OCI-LY1 (cell line): ENCODE measurements around the gene EBF3.

Source experiments
- H2AFZ ChIP-seq: fragments of 200-600 bp; sonication (generic), shearing (Covaris generic); 2 replicates; pipeline ENCODE4 v1.6.0; 2014; ENCODE audit warnings: antibody characterized with exemption, mild to moderate bottlenecking, low read length
- H3F3A ChIP-seq: fragments of 200-600 bp; sonication (generic), shearing (Covaris generic); 2 replicates; pipeline ENCODE4 v1.6.0; 2014; ENCODE audit warnings: mild to moderate bottlenecking, antibody characterized with exemption, low read length, moderate library complexity; ENCODE audit not compliant: insufficient read depth
- H3K27ac ChIP-seq: fragments of 200-600 bp; sonication (generic); 2 replicates; pipeline ENCODE4 v1.5.1; 2014; ENCODE audit warnings: low read length, mixed run types, mild to moderate bottlenecking, low read depth; ENCODE audit not compliant: poor library complexity, severe bottlenecking
- H3K27me3 ChIP-seq: fragments of 200-600 bp; sonication (generic); 2 replicates; pipeline ENCODE4 v1.6.0; 2014; ENCODE audit warnings: antibody characterized with exemption, mild to moderate bottlenecking, low read length, moderate library complexity; ENCODE audit not compliant: insufficient read depth
- H3K36me3 ChIP-seq: fragments of 200-600 bp; sonication (generic); 2 replicates; pipeline ENCODE4 v1.6.1; 2014; ENCODE audit warnings: mild to moderate bottlenecking, antibody characterized with exemption, low read length, moderate library complexity, mixed read lengths; ENCODE audit not compliant: insufficient read depth
- H3K4me1 ChIP-seq: fragments of 200-600 bp; sonication (generic); 2 replicates; pipeline ENCODE4 v1.5.1; 2014; ENCODE audit warnings: mild to moderate bottlenecking, low read length, moderate library complexity; ENCODE audit not compliant: insufficient read depth, severe bottlenecking
- H3K4me2 ChIP-seq: fragments of 200-600 bp; sonication (generic), shearing (Covaris generic); 2 replicates; pipeline ENCODE4 v1.6.1; 2014; ENCODE audit warnings: low read length
- H3K4me3 ChIP-seq: fragments of 200-600 bp; sonication (generic); 2 replicates; pipeline ENCODE4 v1.5.1; 2014; ENCODE audit warnings: low read length, low read depth, mild to moderate bottlenecking, mixed read lengths; ENCODE audit not compliant: poor library complexity, severe bottlenecking
- H3K79me2 ChIP-seq: fragments of 200-600 bp; shearing (Covaris generic); 2 replicates; pipeline ENCODE4 v1.6.1; 2016; ENCODE audit warnings: mixed run types, low read length, mixed read lengths; ENCODE audit not compliant: insufficient read depth
- H3K9ac ChIP-seq: fragments of 200-600 bp; sonication (generic), shearing (Covaris generic); 2 replicates; pipeline ENCODE4 v1.6.1; 2014; ENCODE audit warnings: mild to moderate bottlenecking, low read length, mixed read lengths
- H3K9me2 ChIP-seq: fragments of 200-600 bp; sonication (generic), shearing (Covaris generic); 2 replicates; pipeline ENCODE4 v1.6.1; 2014; ENCODE audit warnings: low read depth, mild to moderate bottlenecking, low read length, mixed read lengths
- H3K9me3 ChIP-seq: fragments of 200-600 bp; shearing (Covaris generic); 2 replicates; pipeline ENCODE4 v1.6.1; 2014; ENCODE audit warnings: low read length, mixed read lengths
- H4K20me1 ChIP-seq: fragments of 200-600 bp; sonication (generic), shearing (Covaris generic); 2 replicates; pipeline ENCODE4 v1.6.0; 2016; ENCODE audit warnings: mild to moderate bottlenecking, low read length; ENCODE audit not compliant: insufficient read depth
- EZH2 ChIP-seq: fragments of 200-600 bp; sonication (generic), shearing (Covaris generic); IDR thresholded peaks from 2 replicates; pipeline ENCODE4 v1.8.0; 2017; ENCODE audit warnings: borderline replicate concordance, mixed run types, mild to moderate bottlenecking, antibody characterized with exemption, low read length, moderate library complexity, mixed read lengths
- TF ChIP-seq, protein P1 (sequence below): fragments of 200-600 bp; sonication (generic), shearing (Covaris generic); IDR thresholded peaks from 2 replicates; pipeline ENCODE4 v1.5.1; 2017; ENCODE audit warnings: mild to moderate bottlenecking, antibody characterized with exemption, low read length, moderate library complexity, mixed read lengths

The EBF3 gene

DNA sequence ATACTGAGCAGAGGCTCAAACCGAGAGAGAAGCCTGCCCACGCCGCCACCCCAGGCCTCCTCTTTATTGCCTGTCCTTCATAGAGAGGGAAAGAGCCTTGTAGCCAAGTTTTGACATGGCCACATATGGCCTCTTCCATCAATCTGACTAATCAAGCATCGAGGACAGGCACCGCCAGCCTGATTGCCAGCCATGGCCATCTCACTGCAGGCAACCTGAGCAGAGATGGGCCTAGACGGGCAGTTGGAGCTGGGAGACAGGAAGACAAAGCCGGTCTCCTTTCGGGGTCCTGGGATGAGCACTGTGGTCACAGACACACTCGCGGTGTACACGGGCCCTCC lies 67.2 kb downstream of the EBF3 start:
- Histone ChIP-seq H3F3A (no peaks in the 10 kb centered on the region), H3K27me3 (no peaks in the 10 kb centered on the region; the same call in 1 of the 2 replicates), H3K9ac (no peak overlapping the region), H3K79me2 (no peaks in the 10 kb centered on the region), H3K36me3 (no peaks in the 10 kb centered on the region), H3K4me1 (no peaks in the 10 kb centered on the region), H3K27ac (no peak overlapping the region), H3K9me3 (no peaks in the 10 kb centered on the region), H3K4me3 (no peak overlapping the region), H3K9me2 (no peaks in the 10 kb centered on the region), H3K4me2 (no peak overlapping the region), H4K20me1 (no peaks in the 10 kb centered on the region), H2AFZ (no peak overlapping the region)
- TF ChIP-seq, protein P1, sequence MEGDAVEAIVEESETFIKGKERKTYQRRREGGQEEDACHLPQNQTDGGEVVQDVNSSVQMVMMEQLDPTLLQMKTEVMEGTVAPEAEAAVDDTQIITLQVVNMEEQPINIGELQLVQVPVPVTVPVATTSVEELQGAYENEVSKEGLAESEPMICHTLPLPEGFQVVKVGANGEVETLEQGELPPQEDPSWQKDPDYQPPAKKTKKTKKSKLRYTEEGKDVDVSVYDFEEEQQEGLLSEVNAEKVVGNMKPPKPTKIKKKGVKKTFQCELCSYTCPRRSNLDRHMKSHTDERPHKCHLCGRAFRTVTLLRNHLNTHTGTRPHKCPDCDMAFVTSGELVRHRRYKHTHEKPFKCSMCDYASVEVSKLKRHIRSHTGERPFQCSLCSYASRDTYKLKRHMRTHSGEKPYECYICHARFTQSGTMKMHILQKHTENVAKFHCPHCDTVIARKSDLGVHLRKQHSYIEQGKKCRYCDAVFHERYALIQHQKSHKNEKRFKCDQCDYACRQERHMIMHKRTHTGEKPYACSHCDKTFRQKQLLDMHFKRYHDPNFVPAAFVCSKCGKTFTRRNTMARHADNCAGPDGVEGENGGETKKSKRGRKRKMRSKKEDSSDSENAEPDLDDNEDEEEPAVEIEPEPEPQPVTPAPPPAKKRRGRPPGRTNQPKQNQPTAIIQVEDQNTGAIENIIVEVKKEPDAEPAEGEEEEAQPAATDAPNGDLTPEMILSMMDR = no peak
- TF ChIP-seq EZH2 = no peak

DNA sequence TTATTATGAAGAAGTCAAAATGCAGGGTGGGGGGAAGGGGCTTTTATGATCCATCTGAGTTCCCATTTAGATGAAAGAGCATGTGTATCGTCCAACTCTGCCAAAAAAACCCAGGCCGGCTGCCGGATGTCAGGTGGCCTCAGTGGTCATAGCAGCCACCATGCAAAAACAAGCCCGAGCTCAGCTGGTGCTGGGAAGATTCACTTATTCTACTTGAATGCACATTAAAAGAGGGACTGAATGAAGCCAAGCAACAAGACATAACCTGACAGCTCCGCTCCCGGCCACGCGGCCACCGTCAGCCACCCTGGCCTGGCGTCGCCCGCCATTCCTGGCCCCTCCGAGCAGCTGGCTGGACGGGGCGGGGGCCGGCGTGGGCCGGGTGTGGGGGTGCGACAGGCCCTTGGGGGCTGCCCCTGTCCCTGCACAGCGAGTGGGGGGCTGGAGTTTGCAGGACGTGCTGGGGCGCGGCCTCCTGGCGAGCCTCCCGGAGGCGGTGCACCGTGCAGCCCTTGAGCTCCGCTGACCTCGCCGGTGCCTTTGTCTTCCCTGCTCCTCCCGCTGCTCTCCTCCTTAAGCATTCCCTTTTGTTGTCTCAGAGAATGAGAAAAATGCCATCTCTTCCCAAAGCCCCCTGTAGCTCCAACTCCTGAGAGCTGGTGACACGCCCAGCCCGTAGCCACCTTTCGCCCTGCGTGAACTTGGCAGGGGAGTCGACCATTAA lies 67.8 kb downstream of the EBF3 start:
- Histone ChIP-seq H3K79me2 (no peaks in the 10 kb centered on the region), H3K4me1 (no peaks in the 10 kb centered on the region), H2AFZ (no peak overlapping the region), H3K36me3 (no peaks in the 10 kb centered on the region), H3K4me2 (no peak overlapping the region), H3K9me3 (no peaks in the 10 kb centered on the region), H3F3A (no peaks in the 10 kb centered on the region), H3K27me3 (no peaks in the 10 kb centered on the region; the same call in 1 of the 2 replicates), H3K27ac (no peak overlapping the region), H3K4me3 (no peak overlapping the region), H4K20me1 (no peaks in the 10 kb centered on the region), H3K9ac (no peak overlapping the region), H3K9me2 (no peaks in the 10 kb centered on the region)
- TF ChIP-seq EZH2 = no peak
- TF ChIP-seq, protein P1 = no peak

DNA sequence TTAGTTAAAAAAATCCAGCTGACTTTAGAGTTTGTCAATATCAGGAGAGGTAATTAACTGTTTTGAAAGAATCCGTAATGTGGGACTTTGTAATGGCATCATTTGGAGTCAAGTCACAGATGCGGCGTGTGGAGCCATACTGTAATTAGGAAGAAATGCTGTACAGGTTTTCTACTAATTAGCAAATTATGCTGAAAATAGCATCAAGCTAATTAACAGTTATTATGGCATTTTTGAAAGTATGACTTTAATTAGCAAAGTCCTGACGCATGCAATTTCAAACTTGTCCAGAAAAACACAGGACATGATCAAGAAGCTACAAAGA lies 68.3 kb downstream of the EBF3 start:
- no peak overlapping the region for H3K27ac ChIP-seq
- H3K36me3 ChIP-seq = no peaks in the 10 kb centered on the region
- H3K9me3 ChIP-seq = no peaks in the 10 kb centered on the region
- no peak overlapping the region for H3K9ac ChIP-seq
- no peaks in the 10 kb centered on the region for H3F3A ChIP-seq
- no peak overlapping the region for H2AFZ ChIP-seq
- H3K4me3 ChIP-seq = no peak overlapping the region
- TF ChIP-seq EZH2 = no peak
- TF ChIP-seq, protein P1 = no peak
- no peak overlapping the region for H3K4me2 ChIP-seq
- no peaks in the 10 kb centered on the region for H3K79me2 ChIP-seq
- no peaks in the 10 kb centered on the region for H4K20me1 ChIP-seq
- H3K4me1 ChIP-seq = no peaks in the 10 kb centered on the region
- H3K27me3 ChIP-seq = no peaks in the 10 kb centered on the region; the same call in 1 of the 2 replicates
- no peaks in the 10 kb centered on the region for H3K9me2 ChIP-seq
